Sigmoid colon (tissue), 7 donors: ENCODE measurements around the gene LPCAT1. TPM values are rescaled to one million over a fixed set of nuclear protein-coding genes. Genes with fewer than 3 reads are reported as not detected.

ENCODE experiments used
- DNase-seq: peaks from one replicate; pipeline ENCODE4 v3.0.0-alpha.2; 2019
- H3K27ac ChIP-seq, 4 donors: fragments of 200-600 bp; sonication (generic); one replicate each; pipeline ENCODE4 v1.5.1; 2016 to 2019; ENCODE audit warnings: mild to moderate bottlenecking in 1 of 4
- H3K27me3 ChIP-seq, 3 donors: fragments of 200-600 bp; sonication (generic); one replicate each; pipeline ENCODE4 v1.5.1; 2019; ENCODE audit warnings: mild to moderate bottlenecking in 1 of 3
- H3K36me3 ChIP-seq, 4 donors: fragments of 200-600 bp; sonication (generic); one replicate each; pipeline ENCODE4 v1.5.1; 2016 to 2019
- H3K4me1 ChIP-seq, 4 donors: fragments of 200-600 bp; sonication (generic); one replicate each; pipeline ENCODE4 v1.5.1; 2017 to 2019
- H3K4me3 ChIP-seq, 4 donors: fragments of 200-600 bp; sonication (generic); one replicate each; pipeline ENCODE4 v1.5.1; 2017 to 2019; ENCODE audit warnings: mild to moderate bottlenecking in 2 of 4, moderate library complexity in 1 of 4
- H3K9me3 ChIP-seq, 4 donors: fragments of 200-600 bp in 3 of 4; sonication (generic) in 3 of 4; one replicate each; pipeline versions ENCODE4 v1.5.1 to v1.6.1; 2013 to 2019
- CTCF ChIP-seq, 4 experiments: fragments of 450-650 bp in 3 of 4; fragments of 200-600 bp in 1 of 4; IDR thresholded peaks; one replicate each; pipeline ENCODE4 v1.5.1; 2016 to 2019; ENCODE audit warnings: antibody characterized with exemption in 4 of 4, mild to moderate bottlenecking in 3 of 4, moderate library complexity in 2 of 4
- EP300 ChIP-seq, 4 donors: sonication (generic); formaldehyde crosslinking; IDR thresholded peaks; one replicate each; pipeline ENCODE4 v1.6.1; 2017; ENCODE audit warnings: antibody characterized with exemption in 4 of 4
- POLR2A ChIP-seq, 2 donors: fragments of 450-650 bp; IDR thresholded peaks; one replicate each; pipeline ENCODE4 v1.6.1; 2016; ENCODE audit warnings: antibody characterized with exemption in 2 of 2, mild to moderate bottlenecking in 2 of 2, moderate library complexity in 2 of 2
- POLR2AphosphoS5 ChIP-seq, 4 donors: sonication (generic); formaldehyde crosslinking; IDR thresholded peaks; one replicate each; pipeline ENCODE4 v1.6.1; 2017; ENCODE audit warnings: antibody characterized with exemption in 4 of 4
- WGBS, 2 donors: extraction: QIAGEN DNeasy Blood & Tissue Kit; methylation state at CpG; one replicate each; pipeline ENCODE4 v1.1.7; 2013; 5-methylcytosine and 5-hydroxymethylcytosine counted together
- intact Hi-C: fragments of 100-400 bp; cut with DNase I; formaldehyde crosslinking; loops from one replicate; pipeline ENCODE4 v1.15.1; 2023
- polyA plus RNA-seq, 3 donors: library from polyadenylated mRNA; stranded (reverse); fragments of 200-250 nt; gene quantifications; one replicate each; pipeline ENCODE4 v1.2.3, GENCODE V29; 2013
- total RNA-seq, 4 donors: library from RNA; depleted of rRNA; stranded (reverse); fragments of >200 nt; gene quantifications; one replicate each; pipeline ENCODE4 v1.1.0, GENCODE V29; 2016
- donor health status: healthy with polysubstance abuse.
- donor health status: Bipolar disorder and iron deficiency.
- donor health status: healthy.

Gene LPCAT1
- total and polyA plus RNA-seq, 7 donors, result 4.2 to 35.1 (median 22.2) TPM

- intact Hi-C loops, result loop anchor here (10.0 kb wide), 1 partner anchor 319 kb away; no protein-coding TSS in a partner anchor
- H3K36me3 ChIP-seq, result peaks cover 14 to 41% (median 23%) of the 10 kb centered on the region in 4 donors
These were observed 39.7 kb downstream of the LPCAT1 start for GRCh38 chr5:1483856-1484729.

GRCh38 chr5:1483064-1483463, 40.7 kb downstream of the LPCAT1 start:
- no peak overlapping the region for H3K4me3 ChIP-seq
- intact Hi-C loops, result loop anchor here (10.0 kb wide), 1 partner anchor 318 kb away; no protein-coding TSS in a partner anchor
- no peaks in the 10 kb centered on the region for H3K27me3 ChIP-seq
- no peaks in the 10 kb centered on the region for H3K9me3 ChIP-seq
- no peak overlapping the region for H3K27ac ChIP-seq
- TF ChIP-seq EP300 (IDR thresholded peaks at IDR 0.05) (no peak), CTCF (IDR thresholded peaks at IDR 0.05) (no peak), POLR2AphosphoS5 (IDR thresholded peaks at IDR 0.05) (no peak), POLR2A (IDR thresholded peaks at IDR 0.05) (no peak)
- peaks cover 14 to 37% (median 23%) of the 10 kb centered on the region in 4 donors for H3K36me3 ChIP-seq
- WGBS, 2 donors, result 91 to 94% methylated on average over 13 of the region's 13 CpGs
- DNase-seq, result no peak
- H3K4me1 ChIP-seq, result peaks cover 0 to 11% (median 3%) of the 10 kb centered on the region in 4 donors

More at GRCh38 chr5:1483856-1484729, 39.7 kb downstream of the LPCAT1 start:
- H3K4me1 ChIP-seq, result peaks cover 0 to 8% (median 3%) of the 10 kb centered on the region in 4 donors
- H3K9me3 ChIP-seq, result no peaks in the 10 kb centered on the region
- no peaks in the 10 kb centered on the region for H3K27me3 ChIP-seq
- TF ChIP-seq CTCF (IDR thresholded peaks at IDR 0.05) (no peak), POLR2AphosphoS5 (IDR thresholded peaks at IDR 0.05) (no peak)
- WGBS, 2 donors, result 92 to 93% methylated on average over 33 of the region's 33 CpGs
- no peak overlapping the region for H3K27ac ChIP-seq
- no peak for DNase-seq
- H3K4me3 ChIP-seq, result no peak overlapping the region

- H3K27ac ChIP-seq, result no peak overlapping the region
- TF ChIP-seq POLR2A (IDR thresholded peaks at IDR 0.05) (no peak), EP300 (IDR thresholded peaks at IDR 0.05) (no peak), CTCF (IDR thresholded peaks at IDR 0.05) (no peak), POLR2AphosphoS5 (IDR thresholded peaks at IDR 0.05) (no peak)
- H3K36me3 ChIP-seq, result peaks cover 7 to 30% (median 18%) of the 10 kb centered on the region in 4 donors
- WGBS, 2 donors, result 89 to 90% methylated on average over 12 of the region's 12 CpGs
- no peak for DNase-seq
- no peak overlapping the region for H3K4me3 ChIP-seq
- no peaks in the 10 kb centered on the region for H3K27me3 ChIP-seq
- peaks cover 0 to 11% (median 3%) of the 10 kb centered on the region in 4 donors for H3K4me1 ChIP-seq
- intact Hi-C loops, result loop anchor here (10.0 kb wide), 1 partner anchor 317 kb away; no protein-coding TSS in a partner anchor
- H3K9me3 ChIP-seq, result no peaks in the 10 kb centered on the region
These were observed 41.8 kb downstream of the LPCAT1 start for GRCh38 chr5:1481959-1482331.

- no peak overlapping the region for H3K4me3 ChIP-seq
- no peak for DNase-seq
- no peaks in the 10 kb centered on the region for H3K9me3 ChIP-seq
- intact Hi-C loops, result loop anchor here (10.0 kb wide), 1 partner anchor 317 kb away; no protein-coding TSS in a partner anchor
- no peak overlapping the region for H3K27ac ChIP-seq
- peaks cover 6 to 30% (median 16%) of the 10 kb centered on the region in 4 donors for H3K36me3 ChIP-seq
- no peak for TF ChIP-seq CTCF (IDR thresholded peaks at IDR 0.05)
- no peak for TF ChIP-seq POLR2AphosphoS5 (IDR thresholded peaks at IDR 0.05)
- TF ChIP-seq EP300 (IDR thresholded peaks at IDR 0.05), result no peak
- no peak for TF ChIP-seq POLR2A (IDR thresholded peaks at IDR 0.05)
- peaks cover 0 to 11% (median 3%) of the 10 kb centered on the region in 4 donors for H3K4me1 ChIP-seq
- 87 to 92% methylated on average over 26 of the region's 26 CpGs for WGBS, 2 donors
- H3K27me3 ChIP-seq, result no peaks in the 10 kb centered on the region
These were observed 42.3 kb downstream of the LPCAT1 start for GRCh38 chr5:1481266-1481958.
